ENCODE results near the gene MYO15B.

Gene MYO15B

DNA sequence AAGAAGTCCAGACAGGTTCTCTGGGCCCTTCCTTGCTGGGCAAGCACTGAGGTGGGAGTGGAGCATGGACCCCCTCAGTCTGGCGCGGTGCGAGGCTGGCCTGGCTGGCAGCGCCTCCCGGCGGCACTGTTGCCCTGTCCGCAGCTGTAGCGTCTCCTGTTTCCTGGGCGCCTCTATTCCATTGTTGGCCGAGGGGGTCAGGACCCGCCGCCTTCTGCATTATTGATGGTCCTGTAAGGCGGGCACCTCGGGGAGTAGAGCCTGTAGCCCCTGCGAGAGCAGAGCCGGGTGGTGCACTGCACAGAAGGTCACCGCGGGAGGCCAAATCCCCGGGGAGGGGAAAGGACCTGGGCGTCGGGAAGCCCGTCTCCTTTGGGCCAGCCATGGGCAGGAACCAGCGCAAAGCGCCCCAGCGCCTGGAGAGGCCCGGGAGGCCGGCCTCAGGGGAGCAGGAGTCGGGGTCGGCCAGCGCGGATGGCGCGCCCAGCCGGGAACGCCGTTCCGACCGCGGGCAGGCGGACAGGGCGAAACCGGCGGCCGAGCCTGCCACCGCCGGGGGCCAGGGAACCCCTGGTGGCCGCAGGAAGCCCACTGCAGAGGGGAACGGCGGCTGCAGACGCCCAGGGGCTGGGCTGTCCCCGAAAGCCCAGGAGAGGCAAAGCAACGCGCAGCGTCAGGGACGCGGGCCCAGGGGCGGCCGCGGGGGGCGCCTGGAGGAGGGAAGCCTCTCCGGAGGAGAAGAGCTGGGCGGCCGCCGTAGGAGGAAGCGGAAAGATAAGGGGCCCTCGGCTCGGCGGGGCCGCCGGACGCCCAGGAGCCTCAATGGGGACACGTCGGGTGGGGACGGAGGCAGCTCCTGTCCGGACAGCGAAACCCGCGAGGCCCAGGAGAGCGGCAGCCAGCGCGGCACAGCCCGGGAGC lies at the start of gene MYO15B:
Gene MYO15B, plus strand, starts transcription at position 126 of the 921 bp plus-strand sequence. Its CDS starts 258 bp downstream, at position 384.
- no peak for DNase-seq (ENCODE audit: insufficient read length, low spot score)

DNA sequence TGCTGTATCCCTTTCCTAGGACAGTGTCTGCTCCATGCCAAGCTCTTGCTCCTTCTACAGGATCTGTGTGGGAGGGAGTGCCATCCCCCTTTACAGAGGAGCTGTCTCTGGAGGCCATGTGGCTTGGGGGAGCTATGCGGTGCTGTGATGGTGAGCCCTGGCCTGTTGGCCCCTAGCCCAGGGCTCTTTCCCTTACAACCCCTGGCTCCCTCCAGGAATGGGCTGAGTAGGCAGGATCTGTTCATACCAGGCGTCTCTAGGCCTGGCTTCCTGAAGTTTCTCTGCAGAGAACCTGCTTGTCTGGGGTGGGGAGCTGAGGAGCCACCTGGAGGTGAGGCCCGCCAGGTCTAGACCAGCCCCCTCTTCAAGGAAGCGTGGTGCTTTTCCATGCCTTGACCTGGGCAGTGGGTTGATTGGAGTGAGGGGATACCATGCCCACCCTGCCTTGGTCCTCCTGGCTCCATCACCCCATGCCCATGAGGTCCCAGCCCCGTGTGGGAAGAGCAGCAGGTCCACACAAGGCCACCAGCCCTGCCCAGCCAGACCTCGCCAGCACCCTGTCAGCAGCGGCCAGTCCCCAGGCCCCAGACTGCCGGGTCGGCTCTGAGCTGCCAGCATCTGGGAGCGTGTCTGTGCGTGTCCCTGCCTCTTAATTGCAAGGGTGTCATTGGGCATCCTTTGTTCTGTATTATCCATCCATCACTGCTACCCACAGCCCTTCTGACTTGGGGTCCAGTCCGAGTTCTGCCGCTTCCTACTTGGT lies 47.5 kb upstream of the MYO15B start:
- FAIRE-seq (no peak), DNase-seq (ENCODE audit: insufficient read length, low spot score) (no peak)

More for the DNA sequence above, at the start of gene MYO15B:
- no peak for FAIRE-seq

GRCh38 chr17:75540923-75541503 lies 46.6 kb upstream of the MYO15B start:
- DNase-seq (ENCODE audit: insufficient read length, low spot score) = no peak
- no peak for FAIRE-seq

- FAIRE-seq (no peak), DNase-seq (ENCODE audit: insufficient read length, low spot score) (no peak)
Observed at GRCh38 chr17:75542229-75542628, 45.4 kb upstream of the MYO15B start.

DNA sequence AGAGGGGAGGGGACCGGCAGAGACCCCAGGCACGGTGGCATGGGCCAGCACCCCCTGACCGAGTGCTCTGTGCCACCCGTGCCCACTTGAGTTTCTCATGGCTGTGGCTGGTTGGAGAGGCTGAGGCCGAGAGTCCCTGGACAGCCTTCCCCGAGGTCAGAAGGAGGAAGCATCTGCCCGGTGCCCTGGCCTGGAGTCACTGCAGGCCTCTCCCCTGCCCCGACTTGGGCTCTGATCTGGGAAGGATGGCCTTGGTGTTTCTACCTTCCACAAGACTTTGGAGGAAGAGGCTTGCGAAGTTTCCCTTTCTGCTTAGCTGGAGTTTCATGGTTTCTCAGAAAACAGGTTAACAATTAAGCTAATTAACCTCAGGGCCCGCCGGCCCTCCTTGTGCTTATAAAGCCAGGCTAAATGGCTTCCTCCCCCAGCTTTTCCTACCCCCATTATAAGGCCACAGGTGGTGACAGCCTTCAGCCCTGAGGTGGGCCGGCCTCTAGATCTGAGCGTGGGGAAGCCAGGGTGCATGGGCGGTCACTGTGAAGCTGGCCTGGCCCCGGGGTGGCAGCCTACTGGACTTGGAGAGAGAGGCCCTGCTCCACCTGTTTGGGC lies 44.8 kb upstream of the MYO15B start:
- FAIRE-seq = peak; percentile 80
- DNase-seq (ENCODE audit: insufficient read length, low spot score) = no peak

DNA sequence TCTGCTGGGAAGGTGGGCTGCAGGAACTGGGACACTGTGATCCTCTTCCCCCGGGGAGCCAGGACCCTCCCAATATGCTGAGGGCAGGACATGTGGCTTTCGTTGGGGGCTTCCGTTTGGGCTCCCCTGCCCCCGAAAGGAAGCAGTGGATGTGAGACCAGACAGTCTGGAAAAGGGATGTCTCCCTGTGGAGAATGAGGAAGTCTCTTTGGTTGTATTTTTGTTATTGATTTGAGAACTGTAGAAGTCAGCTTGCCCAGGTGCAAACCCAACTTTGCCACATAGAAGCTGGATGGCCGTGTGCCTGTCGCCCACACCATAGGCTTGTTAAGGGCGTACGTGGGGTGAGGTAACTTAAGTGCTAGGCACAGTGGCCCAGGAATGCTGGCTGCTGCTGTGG lies 43.4 kb upstream of the MYO15B start:
- DNase-seq (ENCODE audit: insufficient read length, low spot score) (no peak), FAIRE-seq (no peak)

- FAIRE-seq = no peak
- DNase-seq (ENCODE audit: insufficient read length, low spot score) = no peak
Observed at GRCh38 chr17:75546181-75546580, 41.4 kb upstream of the MYO15B start.

GRCh38 chr17:75547091-75547490 lies 40.5 kb upstream of the MYO15B start:
- no peak for FAIRE-seq

DNA sequence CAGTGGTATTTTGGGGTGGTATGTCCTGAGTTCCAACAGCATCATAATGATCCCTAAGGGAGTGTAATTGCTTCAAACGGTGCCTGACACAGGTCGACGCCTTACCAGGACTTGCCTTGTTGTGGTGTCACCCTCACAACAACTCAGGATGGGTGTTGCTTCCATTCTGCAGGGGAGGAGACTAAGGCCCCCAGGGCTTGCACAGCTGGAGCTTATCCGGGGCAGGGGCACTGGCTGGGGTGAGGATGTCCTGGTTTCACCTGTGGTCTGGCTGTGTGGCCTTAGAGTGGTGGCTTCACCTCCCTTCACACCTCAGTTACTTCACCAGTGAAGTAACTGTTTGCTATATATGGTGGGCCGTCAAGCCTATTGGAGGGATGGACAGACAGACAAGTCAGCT lies 38.8 kb upstream of the MYO15B start:
- FAIRE-seq (no peak), DNase-seq (ENCODE audit: insufficient read length, low spot score) (no peak)

More at GRCh38 chr17:75547091-75547490, 40.5 kb upstream of the MYO15B start:
- no peak for DNase-seq (ENCODE audit: insufficient read length, low spot score)

- DNase-seq (ENCODE audit: insufficient read length, low spot score) (no peak), FAIRE-seq (no peak)
Observed at GRCh38 chr17:75549246-75550138, 38.1 kb upstream of the MYO15B start.

DNA sequence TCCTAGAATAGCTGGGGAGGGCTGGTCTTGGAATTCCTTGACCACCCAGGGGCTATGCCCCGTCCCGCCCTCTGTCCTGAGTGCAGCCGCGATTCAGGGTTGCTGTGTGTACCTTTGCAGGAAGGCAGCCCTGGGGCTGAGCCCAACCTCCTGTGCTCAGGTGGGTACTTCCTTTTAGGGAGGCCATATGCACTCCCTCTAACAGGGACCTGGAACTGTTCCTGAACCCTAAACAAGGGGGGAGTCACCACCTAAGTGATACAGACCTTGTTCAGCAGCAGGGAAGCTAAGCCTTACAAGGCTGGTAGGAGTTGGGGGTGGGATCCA lies 37.5 kb upstream of the MYO15B start:
- no peak for DNase-seq (ENCODE audit: insufficient read length, low spot score)
- no peak for FAIRE-seq

- DNase-seq (ENCODE audit: insufficient read length, low spot score) (no peak), FAIRE-seq (no peak)
Observed at GRCh38 chr17:75551266-75551665, 36.3 kb upstream of the MYO15B start.

GRCh38 chr17:75552425-75553294 lies 34.9 kb upstream of the MYO15B start:
- FAIRE-seq (no peak), DNase-seq (ENCODE audit: insufficient read length, low spot score) (no peak)

DNA sequence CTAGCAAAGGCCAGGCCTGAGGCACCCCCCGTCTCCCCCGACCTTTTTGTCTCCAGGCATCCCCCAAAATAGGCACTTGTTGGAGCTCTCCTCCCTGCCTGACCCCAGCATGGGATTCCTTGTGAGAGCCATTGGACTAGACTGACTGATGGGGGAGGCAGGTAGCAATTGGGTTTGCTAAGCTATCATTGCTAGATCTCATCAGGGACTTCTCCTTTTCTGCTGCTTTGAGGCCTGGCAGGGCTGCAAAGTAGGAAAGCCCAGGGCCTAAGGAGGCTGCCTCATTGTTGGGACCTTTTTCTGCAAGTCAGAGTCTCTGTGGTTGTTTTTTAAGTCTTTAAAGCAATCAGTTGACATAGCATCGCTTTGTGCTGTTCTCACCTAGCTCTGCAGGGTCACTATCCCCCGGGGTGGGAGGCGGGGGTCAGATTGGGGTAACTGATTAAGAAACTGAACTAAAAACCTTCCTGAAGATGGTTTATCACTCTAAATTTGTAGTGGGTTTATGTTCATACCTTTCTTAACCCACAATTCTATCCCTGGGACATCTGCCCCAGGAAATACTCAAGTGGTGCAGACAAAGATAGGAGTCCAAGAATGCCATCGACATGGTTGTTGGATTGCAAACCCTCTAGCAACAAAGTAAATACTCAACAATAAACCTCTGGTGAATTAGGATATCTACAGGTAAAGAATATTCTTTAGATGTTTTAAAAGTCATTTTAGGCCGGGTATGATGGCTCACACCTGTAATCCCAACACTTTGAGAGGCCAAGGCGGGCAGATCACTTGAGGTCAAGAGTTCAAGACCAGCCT lies 34.1 kb upstream of the MYO15B start:
- FAIRE-seq (no peak), DNase-seq (ENCODE audit: insufficient read length, low spot score) (no peak)

- DNase-seq (ENCODE audit: insufficient read length, low spot score) (no peak), FAIRE-seq (no peak)
Observed at GRCh38 chr17:75555679-75556153, 31.9 kb upstream of the MYO15B start.

DNA sequence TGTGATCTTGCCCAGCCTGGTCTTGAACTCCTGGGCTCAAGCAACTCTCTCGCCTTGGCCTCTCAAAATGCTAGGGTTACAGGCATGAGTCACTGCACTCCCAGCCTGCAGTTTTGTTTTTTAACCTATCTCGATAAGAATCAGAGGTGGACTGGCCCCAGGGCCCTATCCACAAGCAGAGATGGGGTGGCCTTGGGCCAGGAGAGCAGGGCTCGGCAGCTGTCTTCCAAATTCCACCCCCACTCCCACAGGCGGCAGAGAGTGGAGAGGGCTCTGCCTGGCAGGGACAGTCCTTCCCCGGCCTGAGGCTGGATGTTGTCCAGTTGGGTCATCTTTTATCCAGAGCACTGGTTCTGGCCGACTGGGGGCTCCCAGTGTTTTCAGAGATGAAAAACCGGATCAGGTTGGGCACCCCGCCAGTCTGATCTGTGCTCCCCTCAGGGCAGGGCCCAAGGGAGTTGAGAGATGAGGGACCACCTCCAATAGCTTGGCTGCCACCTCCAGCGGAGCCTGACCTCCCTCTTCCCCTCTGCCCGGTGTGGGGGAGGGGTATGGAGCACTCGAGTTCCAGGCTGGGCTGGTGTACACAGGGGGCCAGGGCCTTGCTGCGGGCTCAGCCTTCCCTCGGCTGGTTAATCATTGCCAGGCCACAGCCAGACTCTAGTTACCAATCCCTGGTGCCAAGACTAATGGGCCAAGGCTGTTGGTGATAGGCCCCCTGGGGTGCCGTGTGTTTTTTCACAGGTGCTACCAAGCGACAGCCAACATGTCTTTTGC lies 30.3 kb upstream of the MYO15B start:
- DNase-seq (ENCODE audit: insufficient read length, low spot score) (no peak), FAIRE-seq (no peak)
